Skeletal muscle cell (primary cell): ENCODE results near the gene TALDO1.
A peak's percentile ranks its signal among the peaks of the same experiment; 100 is the strongest.

Experiments used
- DNase-seq: peaks from one replicate; pipeline ENCODE4 v3.0.0-alpha.2; 2010; ENCODE audit warnings: low read depth
- H3K4me3 ChIP-seq: 2 replicates; pipeline ENCODE4 v1.5.1; 2011; ENCODE audit warnings: low read depth, mild to moderate bottlenecking, control low read depth, low read length, moderate library complexity

The TALDO1 gene

DNA sequence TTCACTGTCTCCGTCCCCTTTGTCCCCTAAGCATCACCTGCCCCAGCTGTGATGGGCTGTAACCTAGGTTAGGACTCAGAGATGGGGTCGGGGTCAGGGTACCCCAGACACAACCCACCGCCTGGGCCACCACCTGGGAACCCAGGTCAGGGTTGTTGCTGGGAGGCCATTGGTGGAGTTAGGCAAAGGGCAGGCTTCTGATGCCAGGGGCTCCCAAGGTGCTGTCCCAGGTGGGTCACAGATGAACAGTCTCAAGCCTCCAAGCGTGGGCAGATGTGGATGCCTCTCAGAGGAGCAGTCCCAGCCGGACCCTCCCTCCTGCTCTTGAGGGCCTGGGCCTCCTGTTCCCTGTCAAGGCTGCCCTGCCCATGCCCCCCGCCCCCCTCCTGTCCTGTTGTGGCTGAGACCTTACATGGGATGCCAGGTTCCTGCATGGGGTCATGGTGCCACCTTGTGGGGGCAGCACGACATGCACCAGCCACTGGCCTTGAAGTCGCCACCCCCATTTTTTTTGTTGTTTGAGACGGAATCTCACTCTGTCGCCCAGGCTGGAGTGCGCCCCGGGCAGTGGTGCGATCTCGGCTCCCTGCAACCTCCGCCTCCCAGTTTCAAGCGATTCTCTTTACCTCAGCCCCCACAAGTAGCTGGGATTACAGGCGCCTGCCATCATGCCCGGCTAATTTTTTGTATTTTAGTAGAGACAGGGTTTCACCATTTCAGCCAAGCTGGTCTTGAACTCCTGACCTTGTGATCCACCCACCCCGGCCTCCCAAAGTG lies 17.9 kb downstream of the TALDO1 start:
- H3K4me3 ChIP-seq: no peak overlapping the region
- no peak for DNase-seq

DNA sequence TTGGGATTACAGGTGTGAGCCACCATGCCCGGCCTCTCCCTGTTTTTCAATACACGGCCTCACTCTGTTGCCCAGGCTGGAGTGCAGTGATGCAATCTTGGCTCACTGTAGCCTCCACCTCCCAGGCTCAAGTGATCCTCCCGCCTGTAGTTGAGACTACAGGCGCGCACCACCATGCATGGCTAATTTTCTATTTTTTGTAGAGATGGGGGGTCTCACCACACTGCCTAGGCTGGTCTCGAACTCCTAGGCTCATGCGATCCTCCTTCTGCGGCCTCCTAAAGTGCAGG lies 18.5 kb downstream of the TALDO1 start:
- no peak overlapping the region for H3K4me3 ChIP-seq

DNA sequence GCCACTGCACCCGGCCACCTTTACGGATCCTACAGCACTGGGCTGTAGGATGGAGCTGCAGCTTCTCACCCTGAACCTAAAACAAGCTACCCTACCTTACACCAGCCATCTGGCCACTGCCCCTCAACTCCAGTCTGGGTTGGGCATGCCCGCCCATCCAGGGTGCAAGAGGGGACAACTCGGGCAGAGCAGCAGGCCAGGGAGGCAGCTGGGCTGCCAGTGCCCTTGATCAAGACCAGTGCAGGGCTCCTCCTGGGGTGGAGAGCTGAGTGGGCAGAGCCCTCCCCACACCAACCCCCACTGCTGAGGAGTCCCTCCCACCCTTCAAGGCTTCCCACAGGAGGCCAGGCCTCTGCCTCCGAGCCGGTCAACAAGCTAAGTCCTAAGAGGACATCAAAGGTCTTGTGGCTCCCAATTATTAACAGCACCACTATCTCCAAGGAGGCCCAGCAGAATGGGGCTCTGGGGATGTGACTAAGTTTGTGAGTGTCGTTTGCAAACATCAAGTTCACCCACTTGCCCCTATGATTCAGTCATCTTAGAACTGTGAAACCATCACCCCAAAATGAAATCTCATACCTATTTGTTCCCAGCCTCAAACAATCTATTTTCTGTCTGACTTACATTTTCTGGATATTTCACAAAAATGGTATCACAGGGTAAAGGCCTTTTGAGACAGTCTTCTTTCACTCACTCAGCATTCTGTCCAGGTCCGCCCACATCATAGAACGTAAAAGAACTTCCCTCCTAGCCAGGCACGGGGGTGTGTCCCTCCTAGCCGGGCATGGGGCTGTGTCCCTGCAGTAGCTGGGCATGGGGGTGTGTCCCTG lies 19.1 kb downstream of the TALDO1 start:
- no peak for DNase-seq
- no peak overlapping the region for H3K4me3 ChIP-seq

More for the DNA sequence above, 18.5 kb downstream of the TALDO1 start:
- DNase-seq: no peak

DNA sequence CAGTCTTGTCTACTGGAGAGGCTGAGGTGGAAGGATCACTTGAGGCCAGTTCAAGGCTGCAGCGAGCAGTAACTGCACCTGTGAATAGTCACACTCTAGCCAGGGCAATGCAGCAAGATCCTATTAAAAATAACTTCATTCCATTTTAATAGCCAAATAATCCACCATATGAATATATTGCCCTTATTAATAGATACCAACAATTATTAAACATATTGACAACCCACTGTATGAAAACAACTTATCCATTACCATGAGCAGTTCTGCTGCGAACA lies 19.6 kb downstream of the TALDO1 start:
- no peak for DNase-seq
- no peak overlapping the region for H3K4me3 ChIP-seq

DNA sequence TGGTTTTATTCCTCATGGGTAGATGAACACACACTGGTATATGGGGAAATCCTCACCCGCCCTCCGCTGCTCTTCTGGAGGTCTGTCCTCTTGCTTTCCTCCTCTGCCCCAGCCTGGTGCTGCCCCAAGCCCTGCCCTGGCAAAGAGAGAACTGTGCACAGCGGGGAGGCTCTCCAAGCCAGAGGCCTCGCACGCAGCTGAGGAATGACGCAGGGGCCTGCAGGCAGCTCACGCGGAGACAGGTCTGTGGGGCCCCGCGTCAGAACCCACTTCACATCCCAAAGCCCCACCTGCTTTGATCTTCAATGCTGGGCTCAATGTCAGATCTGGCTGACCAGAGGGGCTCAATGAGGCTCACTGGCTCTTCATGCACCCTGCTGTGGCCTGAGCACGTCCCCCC lies 20.0 kb downstream of the TALDO1 start:
- no peak overlapping the region for H3K4me3 ChIP-seq
- no peak for DNase-seq

DNA sequence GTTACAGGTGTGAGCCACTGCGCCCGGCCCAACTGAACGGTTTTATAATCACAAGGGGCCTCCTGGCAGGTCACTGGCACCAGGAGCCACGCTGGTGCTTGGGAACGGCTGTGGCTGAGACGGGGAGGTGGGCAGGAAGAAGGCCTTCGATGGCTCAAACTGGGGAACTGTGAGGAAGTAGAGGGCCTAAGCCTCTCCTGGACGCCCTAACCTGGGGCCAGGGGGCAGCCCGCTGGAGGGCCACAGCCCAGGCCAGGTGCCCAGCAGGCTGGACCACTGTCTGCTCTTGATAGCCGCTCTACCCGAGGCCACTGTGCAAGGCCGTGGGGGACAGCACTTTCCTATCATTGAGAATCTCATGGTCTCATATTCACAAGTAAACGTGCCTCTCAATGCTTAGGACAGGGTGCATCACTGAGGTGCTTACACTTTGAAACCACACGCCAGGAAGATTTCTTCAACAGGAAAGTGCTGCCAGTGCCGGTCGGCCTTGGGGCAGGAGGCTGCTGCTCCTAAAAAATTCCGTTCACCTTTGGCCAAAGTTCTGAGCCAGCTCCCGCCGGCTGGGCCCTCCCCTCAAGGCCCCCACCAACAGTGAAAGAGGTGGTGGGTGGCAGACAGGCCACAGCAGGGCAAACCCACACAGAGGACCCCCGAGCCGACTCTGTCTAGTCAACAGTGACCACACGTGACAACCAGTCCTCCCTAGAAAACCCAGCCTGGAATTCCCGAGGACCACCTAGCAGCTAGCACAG lies 22.8 kb downstream of the TALDO1 start:
- H3K4me3 ChIP-seq: no peak overlapping the region
- no peak for DNase-seq

DNA sequence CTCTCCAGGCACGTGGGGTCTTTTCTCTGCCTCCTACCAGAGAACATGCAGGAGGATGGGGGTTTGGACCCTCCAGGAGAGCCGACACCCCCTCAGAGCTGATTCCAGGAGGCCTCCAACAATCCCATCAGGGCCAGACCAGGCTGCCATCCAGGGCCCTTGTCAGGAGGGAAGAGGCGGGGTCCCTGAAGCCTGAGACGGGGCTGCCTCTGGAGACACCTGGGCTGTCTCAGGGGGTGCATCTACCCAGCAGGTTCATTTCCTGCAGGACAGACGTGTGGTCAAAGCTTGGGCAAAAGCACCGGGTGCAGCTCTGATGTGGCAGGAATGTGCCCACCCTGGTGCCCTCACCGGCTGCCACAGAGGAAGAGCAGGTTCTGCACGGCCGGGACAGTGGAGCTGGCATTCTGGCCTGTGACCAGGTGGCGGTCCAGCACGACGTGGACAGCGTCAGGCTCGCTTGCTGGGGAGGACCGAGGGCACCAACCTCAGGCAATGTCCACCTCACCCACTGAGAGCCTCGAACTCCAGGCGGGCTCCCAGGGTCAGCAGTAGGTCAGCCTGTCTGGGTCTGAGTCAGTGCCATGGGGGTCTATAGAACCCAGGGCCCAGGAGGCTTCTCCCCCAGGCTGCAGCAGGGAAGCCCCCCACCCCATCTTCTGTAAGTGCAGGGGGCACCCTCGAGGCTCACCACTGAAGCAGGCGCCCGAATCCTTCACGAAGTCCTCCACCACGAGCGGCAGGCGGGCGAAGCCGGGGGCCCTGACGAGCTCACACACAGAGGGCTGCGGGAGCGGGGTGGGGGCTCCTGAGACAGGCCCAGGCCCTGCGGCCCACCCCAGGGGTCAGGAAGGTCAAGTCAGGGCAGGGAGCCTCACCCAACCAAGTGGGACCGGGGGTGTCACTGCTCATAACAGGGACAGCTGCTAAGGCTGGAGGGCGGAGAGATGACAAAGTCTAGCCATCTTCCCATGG lies 23.7 kb downstream of the TALDO1 start:
- no peak overlapping the region for H3K4me3 ChIP-seq
- no peak for DNase-seq

DNA sequence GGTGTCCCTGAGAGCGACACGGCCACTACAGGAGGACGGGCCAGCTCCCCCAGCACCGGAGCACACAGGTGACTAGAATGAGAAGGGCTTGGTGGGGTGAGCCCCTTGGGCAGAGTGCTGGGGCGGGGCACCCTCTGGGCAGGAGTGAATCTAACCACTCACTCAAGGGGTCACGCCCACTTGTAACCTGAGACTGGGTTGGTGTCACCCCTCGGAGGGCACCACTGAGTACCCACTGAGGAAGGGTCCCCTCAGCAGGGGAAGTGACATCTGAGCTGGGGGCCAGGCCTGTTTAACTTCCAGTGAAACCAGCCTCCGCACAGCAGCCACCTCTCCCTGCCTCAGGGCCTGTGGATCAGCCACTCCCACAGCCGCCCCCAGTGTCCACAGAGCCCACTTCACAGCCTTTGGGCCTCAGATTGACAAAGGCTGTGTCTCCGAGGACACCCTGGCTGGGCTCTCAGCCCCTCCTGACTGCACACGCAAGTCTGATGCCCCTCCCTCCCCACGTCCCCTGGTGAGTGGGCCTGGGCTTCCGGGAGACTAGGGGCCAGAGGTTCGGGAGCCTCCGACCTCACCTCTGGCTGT lies 24.4 kb downstream of the TALDO1 start:
- DNase-seq: no peak
- no peak overlapping the region for H3K4me3 ChIP-seq

DNA sequence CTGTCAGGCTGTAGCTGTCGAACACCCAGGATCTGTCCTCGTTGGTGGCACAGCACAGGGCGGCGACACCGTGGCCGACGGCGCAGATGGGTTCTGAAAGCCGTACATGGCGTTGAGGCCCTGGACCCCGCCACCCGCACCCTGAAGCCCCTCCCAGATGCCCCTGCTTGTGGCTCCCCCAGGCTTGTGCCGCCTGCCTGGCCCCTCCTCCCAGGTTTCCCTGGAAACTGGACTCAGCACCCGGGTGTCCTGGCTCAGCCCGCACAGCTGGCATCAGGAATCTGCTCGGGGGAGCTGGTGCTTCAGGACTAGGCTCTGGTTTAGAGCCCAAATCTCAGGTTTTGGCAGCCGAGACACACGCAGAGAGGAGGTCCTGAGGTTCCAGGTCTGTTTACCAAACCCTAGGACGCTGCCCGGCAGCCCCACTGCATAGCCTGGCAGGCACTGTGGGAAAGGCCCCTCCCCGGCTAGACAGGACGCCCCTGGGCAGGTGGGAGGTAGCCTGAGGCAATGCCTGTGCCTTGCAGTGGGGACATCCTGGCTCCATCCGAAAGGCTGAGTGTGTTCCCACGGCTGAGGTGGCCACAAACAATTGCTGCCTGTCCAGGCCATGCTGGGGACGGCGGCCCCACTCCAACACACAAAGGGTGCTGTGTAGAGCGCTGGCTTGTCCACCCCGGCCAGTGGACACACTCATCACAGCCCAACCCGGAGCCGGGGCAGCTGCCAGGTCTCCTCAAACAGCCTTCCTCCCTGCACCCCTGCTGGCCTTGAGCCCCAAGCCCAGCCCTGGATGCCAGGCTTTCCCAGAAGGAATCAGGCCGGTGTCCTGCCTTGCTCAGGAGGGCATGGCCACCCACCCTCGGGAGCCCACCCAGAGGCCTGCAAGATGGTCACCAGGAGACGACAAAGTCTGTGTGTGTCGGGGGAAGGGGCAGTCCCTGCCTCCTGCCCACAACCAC lies 25.4 kb downstream of the TALDO1 start:
- DNase-seq: no peak
- H3K4me3 ChIP-seq: no peak overlapping the region

DNA sequence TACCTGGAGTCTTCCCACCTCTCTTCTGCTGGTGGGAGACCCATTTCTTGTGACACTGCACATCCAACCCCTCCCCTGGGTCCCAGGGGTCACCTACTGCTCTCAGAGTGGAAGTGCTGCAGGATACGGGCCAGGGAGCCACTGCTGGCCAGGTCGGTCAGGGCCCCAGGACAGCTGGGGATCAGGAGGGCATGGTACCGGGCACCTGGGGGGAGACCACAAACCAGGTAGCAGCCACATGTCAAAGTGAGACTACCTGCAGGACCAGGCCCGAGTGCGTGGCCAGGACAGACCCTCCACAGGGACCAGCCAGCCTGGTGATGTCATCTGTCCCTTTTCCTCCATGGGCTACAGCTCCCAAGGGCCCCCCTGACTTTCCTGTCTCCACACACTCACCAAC lies 26.2 kb downstream of the TALDO1 start:
- H3K4me3 ChIP-seq: no peak overlapping the region
- DNase-seq: no peak

DNA sequence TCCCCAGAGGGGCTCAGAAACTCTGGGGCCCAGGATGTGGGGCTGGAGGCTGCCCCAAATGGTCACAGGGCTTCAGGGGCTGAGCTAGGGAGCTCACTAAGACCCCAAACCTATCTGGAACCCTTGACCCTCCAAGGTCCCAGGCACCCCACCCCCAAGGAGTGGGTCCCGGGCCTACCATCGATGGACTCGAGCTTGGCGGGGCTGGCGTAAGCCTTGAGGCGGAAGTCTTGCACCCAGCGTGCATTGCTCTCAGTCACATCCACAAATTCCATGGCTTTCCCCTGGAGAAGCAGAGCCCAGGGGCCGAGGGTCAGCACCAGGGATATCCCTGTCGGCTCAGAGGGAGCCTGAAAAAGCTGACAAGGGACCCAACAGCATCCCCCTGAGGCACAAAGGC lies 26.6 kb downstream of the TALDO1 start:
- no peak for DNase-seq

DNA sequence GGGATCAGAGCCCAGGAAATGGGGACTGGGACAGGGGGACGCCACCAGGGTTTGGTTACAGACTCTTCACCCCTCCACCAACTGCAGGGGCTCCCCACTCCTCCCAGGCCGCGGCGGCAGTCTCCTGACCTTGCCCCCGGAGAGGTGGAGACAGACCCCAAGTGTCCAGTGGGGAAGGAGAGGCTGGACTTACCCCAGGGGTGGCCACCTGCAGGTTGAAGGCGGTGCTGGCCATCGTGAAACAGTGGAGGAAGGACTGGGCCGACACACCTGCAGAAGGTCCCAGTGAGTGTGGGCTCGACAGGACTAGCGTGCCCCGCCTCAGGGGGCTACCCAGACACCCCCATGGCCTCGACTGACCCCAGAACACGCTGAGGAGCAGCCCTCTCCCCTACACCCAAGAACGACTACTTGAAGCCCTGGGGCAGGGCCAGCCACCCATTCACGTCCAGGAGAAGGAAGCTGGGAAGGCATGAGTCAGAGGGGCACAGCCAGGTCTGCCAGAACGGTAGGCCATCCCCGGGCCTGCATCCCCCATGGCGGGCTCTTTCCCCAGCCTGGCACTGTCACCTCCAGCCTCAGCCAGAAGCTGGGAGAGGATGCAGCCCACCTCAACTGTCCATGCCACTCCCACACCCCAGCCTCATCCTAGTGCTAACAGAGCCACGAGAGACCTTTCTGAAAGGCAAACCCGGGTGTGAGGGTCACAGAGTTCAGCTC lies 27.8 kb downstream of the TALDO1 start:
- DNase-seq: no peak
- no peak overlapping the region for H3K4me3 ChIP-seq

More for the DNA sequence above, 26.6 kb downstream of the TALDO1 start:
- no peak overlapping the region for H3K4me3 ChIP-seq

DNA sequence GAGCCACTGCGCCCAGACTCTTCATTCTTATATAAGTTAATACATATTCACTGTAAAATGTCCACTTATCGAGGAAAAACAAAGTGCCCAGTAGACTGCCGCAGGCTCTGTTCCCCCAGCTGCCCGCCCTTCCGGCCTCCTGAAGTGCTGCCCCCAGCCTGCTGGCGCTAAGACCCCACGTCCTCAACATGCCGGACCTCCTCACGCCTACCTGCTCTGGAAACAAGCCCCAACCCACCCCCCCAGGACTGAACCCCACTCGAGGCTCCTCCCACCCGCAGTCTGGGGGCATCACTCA lies 28.9 kb downstream of the TALDO1 start:
- H3K4me3 ChIP-seq: peak overlapping the region; percentile 92
- no peak for DNase-seq

DNA sequence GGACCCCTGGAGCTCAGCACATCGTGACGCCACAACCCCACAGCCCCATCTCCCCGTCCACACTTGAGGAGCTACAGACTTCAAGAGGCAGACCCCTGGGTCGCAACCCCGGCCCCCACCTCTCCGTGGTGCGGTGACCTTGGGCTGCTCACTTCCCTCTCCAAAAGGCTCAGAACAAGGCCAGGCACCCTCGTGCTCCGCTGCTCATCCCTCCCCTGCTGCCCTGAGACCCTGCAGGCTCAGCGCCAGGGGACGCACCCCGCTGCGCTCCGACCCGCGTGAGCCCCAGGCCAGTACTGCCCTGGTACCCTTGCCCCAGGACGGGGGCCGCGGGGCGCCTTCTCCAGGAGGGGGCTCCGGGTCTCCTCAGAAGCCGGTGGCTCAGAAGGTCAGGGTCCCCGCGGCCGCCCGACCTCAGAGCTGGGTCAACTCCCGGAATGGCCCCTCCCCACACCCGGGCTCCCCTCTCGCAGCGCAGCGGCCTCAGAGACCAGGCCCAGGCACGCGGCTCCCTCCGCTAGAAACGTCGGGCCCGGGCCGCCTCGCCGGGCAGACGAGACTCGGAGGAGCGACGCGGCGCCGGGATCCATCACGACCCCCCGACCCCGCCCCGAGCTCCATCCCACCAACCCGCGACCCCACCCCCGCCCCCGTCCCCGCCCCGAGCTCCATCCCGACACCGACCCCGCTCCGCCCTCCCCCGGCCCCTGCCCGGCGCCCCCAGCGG lies 29.5 kb downstream of the TALDO1 start:
- DNase-seq: no peak
- peak overlapping the region; percentile 92 for H3K4me3 ChIP-seq

DNA sequence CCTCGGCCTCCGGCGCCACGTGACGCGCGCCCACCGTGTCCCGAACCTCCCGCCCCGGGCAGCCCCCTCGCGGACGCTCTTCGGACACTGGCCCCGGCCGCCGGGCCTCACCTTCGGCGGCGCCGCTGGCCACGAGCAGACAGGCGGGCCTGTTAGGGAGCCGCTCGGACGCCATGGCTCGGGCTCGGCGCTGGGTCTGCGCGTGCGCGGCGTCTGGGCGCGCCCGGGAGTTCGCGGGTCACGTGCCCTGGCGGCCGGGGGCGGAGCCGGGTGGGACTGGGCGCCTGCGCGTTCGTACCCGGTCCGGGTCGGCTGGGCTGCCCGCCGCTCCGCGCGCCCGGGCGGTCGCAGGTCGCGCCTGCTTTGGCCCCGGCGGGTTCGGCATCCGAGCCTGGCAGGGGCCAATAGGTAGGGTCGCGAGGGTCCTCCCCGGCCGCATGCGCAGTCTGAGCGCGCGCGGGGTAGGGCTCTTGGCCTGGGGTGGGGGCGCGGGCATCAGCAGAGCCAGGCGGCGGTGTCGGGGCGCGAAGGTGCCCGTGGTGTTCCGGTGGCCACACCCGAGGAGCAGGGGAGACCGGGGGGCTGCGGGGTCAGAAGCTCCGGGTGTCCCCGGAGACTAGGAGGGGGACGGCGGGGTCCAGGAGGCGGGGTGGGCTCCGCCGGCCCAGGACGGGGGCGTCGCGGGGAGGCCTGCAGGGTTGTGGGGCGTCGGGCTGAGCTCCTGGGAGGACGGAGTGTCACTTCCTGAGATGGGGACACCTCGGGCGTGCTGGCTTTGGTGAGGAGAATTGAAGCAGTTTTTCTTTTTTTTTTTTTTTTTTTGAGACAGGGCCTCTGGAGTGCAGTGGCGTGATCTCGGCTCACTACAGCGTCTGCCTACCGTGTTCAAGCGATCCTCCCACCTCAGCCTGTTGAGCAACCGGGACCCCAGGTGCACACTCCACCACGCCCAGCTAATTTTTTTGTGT lies 30.3 kb downstream of the TALDO1 start, which contains the start of gene GATD1:
Gene GATD1 (minus strand): TSS at position 200 of the 968 bp plus-strand sequence. CDS start 25 bp downstream, at position 175.
- peak; percentile 36 for DNase-seq
- peak within 1 kb of the TSS; percentile 92 for H3K4me3 ChIP-seq
